Activated CD4-positive, alpha-beta T cell treated with anti-CD3 and anti-CD28 coated beads, Interleukin-2, amount 50 U/mL, for 48 hours (primary cell): ENCODE results near the gene CORO1C.

Source experiments
- DNase-seq, 2 experiments: peaks; one replicate each; pipeline ENCODE4 v3.0.0-alpha.2; 2020

Gene CORO1C

GRCh38 chr12:108613548-108613947 is 117.8 kb downstream of the CORO1C start:
- no peak for DNase-seq

- DNase-seq, result no peak
Measured at GRCh38 chr12:108612788-108613282, 118.5 kb downstream of the CORO1C start.

- DNase-seq, result peak in 1 of 2 experiments; percentile 67
Measured at GRCh38 chr12:108611884-108612415, 119.4 kb downstream of the CORO1C start.

- DNase-seq, result no peak
Measured at GRCh38 chr12:108610856-108611605, 120.3 kb downstream of the CORO1C start.

GRCh38 chr12:108610336-108610815 is 120.9 kb downstream of the CORO1C start:
- DNase-seq, result no peak

GRCh38 chr12:108609537-108610335 is 121.6 kb downstream of the CORO1C start:
- no peak for DNase-seq

GRCh38 chr12:108608616-108609015 is 122.7 kb downstream of the CORO1C start:
- DNase-seq, result no peak

- no peak for DNase-seq
Measured at GRCh38 chr12:108607981-108608600, 123.2 kb downstream of the CORO1C start.

GRCh38 chr12:108606492-108606891 is 124.8 kb downstream of the CORO1C start:
- no peak for DNase-seq

- DNase-seq, result no peak
Measured at GRCh38 chr12:108605690-108606406, 125.5 kb downstream of the CORO1C start.

- DNase-seq, result no peak
Measured at GRCh38 chr12:108605000-108605689, 126.2 kb downstream of the CORO1C start.

- DNase-seq, result no peak
Measured at GRCh38 chr12:108604208-108604941, 126.9 kb downstream of the CORO1C start.

- no peak for DNase-seq
Measured at GRCh38 chr12:108603743-108604142, 127.6 kb downstream of the CORO1C start.

GRCh38 chr12:108602976-108603704 is 128.2 kb downstream of the CORO1C start:
- DNase-seq, result no peak

GRCh38 chr12:108602209-108602705 is 129.1 kb downstream of the CORO1C start:
- DNase-seq, result no peak

GRCh38 chr12:108600702-108601007 is 130.7 kb downstream of the CORO1C start:
- no peak for DNase-seq

GRCh38 chr12:108599948-108600701 is 131.2 kb downstream of the CORO1C start:
- DNase-seq, result no peak

GRCh38 chr12:108599541-108599940 is 131.8 kb downstream of the CORO1C start:
- DNase-seq, result no peak

- no peak for DNase-seq
Measured at GRCh38 chr12:108598553-108599250, 132.6 kb downstream of the CORO1C start.
